ENCODE results near the gene FSIP1. TPM values are rescaled to one million over a fixed set of nuclear protein-coding genes. Genes with fewer than 3 reads are reported as not detected.

The FSIP1 gene
- total RNA-seq, 5 donors from 2014 or later (not counting 1 experiment from before 2014, with no cell fraction given), result 0.30 to 1.0 (median 0.43) TPM

DNA sequence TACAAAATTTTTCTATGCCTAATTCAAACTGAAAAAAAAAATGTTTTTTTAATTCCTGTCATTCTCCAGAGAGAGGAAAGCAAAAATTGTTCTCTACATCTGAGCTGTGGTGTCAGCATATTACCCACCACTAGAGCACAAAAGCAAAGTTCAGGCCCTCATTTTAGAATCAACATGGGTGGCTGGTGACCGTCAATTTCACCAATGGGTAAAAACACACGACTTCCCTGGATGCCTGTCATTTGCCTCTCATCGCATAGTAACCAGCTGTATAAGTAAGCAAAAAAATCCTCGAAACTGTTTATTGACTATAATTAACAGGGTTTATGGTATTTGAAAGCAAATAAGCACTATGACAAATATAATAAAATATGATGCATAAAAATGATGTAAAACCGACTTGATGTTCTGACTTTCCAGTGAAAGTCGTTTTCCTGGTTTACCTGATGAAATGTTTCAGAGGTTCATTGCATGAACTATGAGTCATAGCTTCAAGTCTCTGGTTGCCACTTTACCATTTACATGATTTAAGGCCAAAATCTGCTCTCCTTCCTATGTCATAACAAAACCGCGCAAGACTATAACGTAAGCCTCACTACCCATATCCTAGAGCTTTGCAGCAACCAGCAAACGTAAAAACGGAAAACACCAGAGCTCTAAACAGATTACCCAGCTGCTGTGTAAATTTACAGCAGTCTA, 141.3 kb downstream of the FSIP1 start:
- peaks cover 0 to 1% of the 10 kb centered on the region in 2 donors for H3K27me3 Mint-ChIP-seq
- no peaks in the 10 kb centered on the region for H3K36me3 ChIP-seq (ENCODE audit: control insufficient read depth in 2 of 2, extremely low read depth in 1 of 2, insufficient read depth in 1 of 2, low read length in 1 of 2)
- peak overlapping the region; percentile 22 for H3K27ac ChIP-seq (ENCODE audit: low read length)
- ATAC-seq (replicated peaks in 1 of 4) (peak in 3 of 4 experiments; percentile 47 to 89 (median 54)), DNase-seq (peak in 5 of 35 experiments; percentile 6 to 59 (median 20))
- H3K36me3 Mint-ChIP-seq, result no peaks in the 10 kb centered on the region
- H3K27me3 ChIP-seq (replicated peaks in 1 of 2; ENCODE audit: control insufficient read depth in 2 of 2, extremely low read depth in 1 of 2, insufficient read depth in 2 of 2, low read length in 1 of 2), result no peaks in the 10 kb centered on the region
- H3K4me3 ChIP-seq (ENCODE audit: control insufficient read depth in 1 of 2, extremely low read depth in 1 of 2, low read length in 1 of 2), result no peak overlapping the region
- H3K4me3 Mint-ChIP-seq, result peak overlapping the region in 1 of 3 donors; percentile 32
- H3K4me1 Mint-ChIP-seq, result peaks cover 0 to 45% (median 0%) of the 10 kb centered on the region in 3 donors
- no peaks in the 10 kb centered on the region for H3K9me3 ChIP-seq
- H3K4me1 ChIP-seq (ENCODE audit: control insufficient read depth in 1 of 2, extremely low read depth in 1 of 2, insufficient read depth in 2 of 2, low read length in 2 of 2), result peaks cover 0 to 3% of the 10 kb centered on the region in 2 experiments
- no CpG with 5 or more reads among the region's 11 CpGs for WGBS (ENCODE audit: insufficient coverage)
- H3K27ac Mint-ChIP-seq, result peak overlapping the region in 1 of 2 donors; percentile 75
- H3K9me3 Mint-ChIP-seq, result no peaks in the 10 kb centered on the region
- ChIA-PET POLR2A (interaction anchor here in 1 of 2 donors (1.1 to 1.7 kb wide), 3 partner anchors 12 to 18 kb away, joined by 3 to 10 read pairs (median 3); no protein-coding TSS in a partner anchor), CTCF (interaction anchor here in 1 of 2 donors (0.6 to 2.5 kb wide), 8 partner anchors 12 to 942 kb away, joined by 3 to 14 read pairs (median 3); no protein-coding TSS in a partner anchor)

DNA sequence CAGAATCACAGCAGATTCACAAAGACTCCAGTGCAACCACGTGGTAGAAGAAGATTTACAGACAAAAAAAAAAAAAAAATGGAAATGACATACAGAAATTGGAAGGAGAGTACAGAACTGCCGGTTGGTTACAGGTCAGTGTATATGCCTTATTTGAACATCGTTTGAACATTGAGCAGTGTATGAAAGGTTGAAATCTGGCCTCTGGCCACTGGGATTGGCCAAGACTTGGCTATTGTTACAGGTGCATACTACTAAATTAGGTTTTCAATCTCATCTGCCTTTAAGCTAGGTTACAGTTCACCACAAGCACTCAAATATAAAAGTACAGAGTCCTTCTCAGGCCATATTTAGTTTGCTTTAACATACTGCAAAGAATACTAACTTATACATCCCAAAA, 142.0 kb downstream of the FSIP1 start:
- H3K36me3 Mint-ChIP-seq, result no peaks in the 10 kb centered on the region
- ChIA-PET CTCF (interaction anchor here in 1 of 2 donors (0.6 to 2.5 kb wide), 3 partner anchors 17 to 669 kb away, joined by 3 to 14 read pairs (median 3); no protein-coding TSS in a partner anchor), POLR2A (interaction anchor here in 1 of 2 donors (1.7 kb wide), 1 partner anchor 18 kb away, joined by 10 read pairs; no protein-coding TSS in a partner anchor)
- no peaks in the 10 kb centered on the region for H3K9me3 ChIP-seq
- no peak overlapping the region for H3K4me3 ChIP-seq (ENCODE audit: control insufficient read depth in 1 of 2, extremely low read depth in 1 of 2, low read length in 1 of 2)
- DNase-seq (no peak), ATAC-seq (replicated peaks in 1 of 4) (no peak)
- H3K9me3 Mint-ChIP-seq, result no peaks in the 10 kb centered on the region
- H3K36me3 ChIP-seq (ENCODE audit: control insufficient read depth in 2 of 2, extremely low read depth in 1 of 2, insufficient read depth in 1 of 2, low read length in 1 of 2), result no peaks in the 10 kb centered on the region
- peak overlapping the region in 1 of 2 donors; percentile 75 for H3K27ac Mint-ChIP-seq
- peaks cover 0 to 1% of the 10 kb centered on the region in 2 donors for H3K27me3 Mint-ChIP-seq
- peaks cover 0 to 45% (median 0%) of the 10 kb centered on the region in 3 donors for H3K4me1 Mint-ChIP-seq
- no peak overlapping the region for H3K4me3 Mint-ChIP-seq
- H3K27me3 ChIP-seq (replicated peaks in 1 of 2; ENCODE audit: control insufficient read depth in 2 of 2, extremely low read depth in 1 of 2, insufficient read depth in 2 of 2, low read length in 1 of 2), result no peaks in the 10 kb centered on the region
- 90% methylated on average over 3 of the region's 3 CpGs for WGBS (ENCODE audit: insufficient coverage)
- H3K27ac ChIP-seq (ENCODE audit: low read length), result no peak overlapping the region
- peaks cover 0 to 3% of the 10 kb centered on the region in 2 experiments for H3K4me1 ChIP-seq (ENCODE audit: control insufficient read depth in 1 of 2, extremely low read depth in 1 of 2, insufficient read depth in 2 of 2, low read length in 2 of 2)

DNA sequence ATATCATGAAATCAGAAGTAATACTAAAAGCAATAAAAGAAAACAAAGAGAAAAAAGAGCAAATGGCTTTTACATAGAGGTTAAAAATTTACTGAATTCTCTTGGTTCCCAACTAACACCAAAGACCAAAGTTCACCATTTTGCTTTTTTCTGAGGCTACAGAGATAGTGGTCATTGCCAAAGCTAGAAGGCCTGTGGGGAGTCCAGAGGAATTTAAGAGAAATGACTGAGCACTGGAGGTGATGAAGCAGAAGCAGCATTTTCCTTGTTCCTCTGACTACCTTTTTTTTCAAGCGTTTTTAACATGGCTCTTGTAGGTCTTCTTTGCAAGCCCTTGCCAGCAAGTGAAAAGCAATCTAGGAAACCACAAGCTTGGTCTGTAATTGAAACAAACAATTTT, 143.6 kb downstream of the FSIP1 start:
- Mint-ChIP-seq H3K4me1 (peaks cover 0 to 41% (median 0%) of the 10 kb centered on the region in 3 donors), H3K9me3 (no peaks in the 10 kb centered on the region), H3K27ac (no peak overlapping the region), H3K4me3 (no peak overlapping the region), H3K27me3 (peaks cover 0 to 1% of the 10 kb centered on the region in 2 donors), H3K36me3 (no peaks in the 10 kb centered on the region)
- ATAC-seq (replicated peaks in 1 of 4) (no peak), DNase-seq (no peak)
- H3K4me3 ChIP-seq (ENCODE audit: control insufficient read depth in 1 of 2, extremely low read depth in 1 of 2, low read length in 1 of 2), result no peak overlapping the region
- no peak overlapping the region for H3K27ac ChIP-seq (ENCODE audit: low read length)
- H3K9me3 ChIP-seq, result no peaks in the 10 kb centered on the region
- H3K36me3 ChIP-seq (ENCODE audit: control insufficient read depth in 2 of 2, extremely low read depth in 1 of 2, insufficient read depth in 1 of 2, low read length in 1 of 2), result no peaks in the 10 kb centered on the region
- CTCF ChIA-PET, result no interaction called here
- WGBS (ENCODE audit: insufficient coverage), result 64% methylated on average over 1 of the region's 1 CpG
- POLR2A ChIA-PET, result no interaction called here
- no peaks in the 10 kb centered on the region for H3K27me3 ChIP-seq (replicated peaks in 1 of 2; ENCODE audit: control insufficient read depth in 2 of 2, extremely low read depth in 1 of 2, insufficient read depth in 2 of 2, low read length in 1 of 2)
- peaks cover 0 to 3% of the 10 kb centered on the region in 2 experiments for H3K4me1 ChIP-seq (ENCODE audit: control insufficient read depth in 1 of 2, extremely low read depth in 1 of 2, insufficient read depth in 2 of 2, low read length in 2 of 2)

DNA sequence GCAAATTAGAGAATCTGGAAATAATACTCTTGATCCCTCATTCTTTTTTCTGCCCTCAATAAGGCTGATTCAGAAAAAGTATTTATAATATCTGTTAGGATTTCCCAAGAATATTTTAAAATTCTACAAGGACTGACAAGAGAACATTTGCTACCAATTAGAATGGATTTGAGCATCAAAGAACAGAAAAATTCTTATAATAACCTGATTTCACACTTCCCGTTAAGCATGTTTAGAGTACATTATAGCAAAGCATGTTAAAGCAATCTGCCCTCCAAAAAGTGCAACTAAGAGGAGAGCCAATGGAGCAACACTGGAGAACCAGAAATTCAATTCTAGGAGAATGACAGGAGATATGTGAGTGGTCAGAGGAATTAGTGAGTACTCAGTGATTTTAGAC, 144.6 kb downstream of the FSIP1 start:
- no peaks in the 10 kb centered on the region for H3K36me3 Mint-ChIP-seq
- H3K27ac Mint-ChIP-seq, result no peak overlapping the region
- Histone ChIP-seq H3K4me3 (ENCODE audit: control insufficient read depth in 1 of 2, extremely low read depth in 1 of 2, low read length in 1 of 2) (no peak overlapping the region), H3K36me3 (ENCODE audit: control insufficient read depth in 2 of 2, extremely low read depth in 1 of 2, insufficient read depth in 1 of 2, low read length in 1 of 2) (no peaks in the 10 kb centered on the region), H3K27me3 (replicated peaks in 1 of 2; ENCODE audit: control insufficient read depth in 2 of 2, extremely low read depth in 1 of 2, insufficient read depth in 2 of 2, low read length in 1 of 2) (no peaks in the 10 kb centered on the region), H3K4me1 (ENCODE audit: control insufficient read depth in 1 of 2, extremely low read depth in 1 of 2, insufficient read depth in 2 of 2, low read length in 2 of 2) (peaks cover 0 to 3% of the 10 kb centered on the region in 2 experiments), H3K9me3 (no peaks in the 10 kb centered on the region), H3K27ac (ENCODE audit: low read length) (no peak overlapping the region)
- CTCF ChIA-PET, result no interaction called here
- H3K9me3 Mint-ChIP-seq, result no peaks in the 10 kb centered on the region
- peaks cover 0 to 33% (median 0%) of the 10 kb centered on the region in 3 donors for H3K4me1 Mint-ChIP-seq
- DNase-seq (no peak), ATAC-seq (replicated peaks in 1 of 4) (no peak)
- H3K27me3 Mint-ChIP-seq, result peaks cover 0 to 1% of the 10 kb centered on the region in 2 donors
- POLR2A ChIA-PET, result no interaction called here
- no CpG with 5 or more reads among the region's 1 CpG for WGBS (ENCODE audit: insufficient coverage)
- no peak overlapping the region for H3K4me3 Mint-ChIP-seq

DNA sequence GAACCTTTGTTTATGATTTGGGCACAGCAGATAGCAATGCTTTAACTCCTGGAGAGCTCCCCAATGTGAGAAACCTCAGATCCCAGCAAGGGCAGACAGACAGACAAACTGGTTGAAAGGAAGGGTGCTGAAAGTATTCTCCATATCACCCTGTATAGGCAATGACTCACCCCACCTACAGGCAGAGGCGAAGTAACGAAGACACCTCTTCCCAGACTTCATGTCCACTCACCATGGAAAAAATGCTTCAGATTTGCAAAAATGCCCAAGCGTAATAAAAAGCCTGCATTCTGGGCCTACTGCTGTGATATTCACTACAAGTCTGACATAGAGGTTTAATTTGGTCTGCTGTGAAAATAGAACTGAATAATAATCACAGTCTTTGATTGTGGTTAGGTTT, 151.3 kb downstream of the FSIP1 start:
- H3K4me1 ChIP-seq (ENCODE audit: control insufficient read depth in 1 of 2, extremely low read depth in 1 of 2, insufficient read depth in 2 of 2, low read length in 2 of 2), result peaks cover 0 to 50% of the 10 kb centered on the region in 2 experiments
- no peaks in the 10 kb centered on the region for H3K36me3 ChIP-seq (ENCODE audit: control insufficient read depth in 2 of 2, extremely low read depth in 1 of 2, insufficient read depth in 1 of 2, low read length in 1 of 2)
- peak overlapping the region; percentile 39 to 87 for H3K27ac Mint-ChIP-seq
- H3K4me3 ChIP-seq (ENCODE audit: control insufficient read depth in 1 of 2, extremely low read depth in 1 of 2, low read length in 1 of 2), result no peak overlapping the region
- WGBS (ENCODE audit: insufficient coverage), result no CpG with 5 or more reads among the region's 3 CpGs
- DNase-seq (no peak), ATAC-seq (replicated peaks in 1 of 4) (no peak)
- no peaks in the 10 kb centered on the region for H3K36me3 Mint-ChIP-seq
- CTCF ChIA-PET, result no interaction called here
- H3K27ac ChIP-seq (ENCODE audit: low read length), result peak overlapping the region; percentile 90
- H3K27me3 Mint-ChIP-seq, result no peaks in the 10 kb centered on the region
- peaks cover 31 to 49% (median 46%) of the 10 kb centered on the region in 3 donors for H3K4me1 Mint-ChIP-seq
- no peaks in the 10 kb centered on the region for H3K9me3 Mint-ChIP-seq
- no peak overlapping the region for H3K4me3 Mint-ChIP-seq
- POLR2A ChIA-PET, result no interaction called here
- H3K27me3 ChIP-seq (replicated peaks in 1 of 2; ENCODE audit: control insufficient read depth in 2 of 2, extremely low read depth in 1 of 2, insufficient read depth in 2 of 2, low read length in 1 of 2), result no peaks in the 10 kb centered on the region
- H3K9me3 ChIP-seq, result no peaks in the 10 kb centered on the region

DNA sequence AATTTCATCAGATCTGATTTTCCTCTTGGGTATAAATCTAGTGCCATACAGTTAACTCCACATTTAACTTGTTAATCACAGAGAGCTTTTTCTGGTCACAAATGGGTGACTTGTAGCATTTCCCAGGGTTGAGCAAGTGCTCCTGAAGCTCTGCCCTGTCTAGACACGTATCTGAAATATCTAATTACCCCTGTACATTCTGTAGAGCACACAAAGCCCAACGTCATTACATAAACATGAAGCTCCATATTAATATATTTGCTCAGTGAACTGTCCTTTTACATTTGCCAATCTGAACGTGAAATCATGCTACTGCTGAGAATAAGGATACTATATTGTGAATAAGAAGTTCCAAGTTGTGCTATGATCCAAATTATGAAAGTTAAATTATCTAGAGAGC, 152.7 kb downstream of the FSIP1 start:
- peaks cover 0 to 64% of the 10 kb centered on the region in 2 experiments for H3K4me1 ChIP-seq (ENCODE audit: control insufficient read depth in 1 of 2, extremely low read depth in 1 of 2, insufficient read depth in 2 of 2, low read length in 2 of 2)
- ATAC-seq (replicated peaks in 1 of 4) (no peak), DNase-seq (no peak)
- Mint-ChIP-seq H3K27ac (peak overlapping the region; percentile 92 to 98), H3K4me1 (peaks cover 35 to 64% (median 61%) of the 10 kb centered on the region in 3 donors), H3K36me3 (peaks cover 6% of the 10 kb centered on the region), H3K27me3 (no peaks in the 10 kb centered on the region), H3K4me3 (peak overlapping the region in 1 of 3 donors; percentile 13), H3K9me3 (no peaks in the 10 kb centered on the region)
- no CpG with 5 or more reads among the region's 3 CpGs for WGBS (ENCODE audit: insufficient coverage)
- H3K36me3 ChIP-seq (ENCODE audit: control insufficient read depth in 2 of 2, extremely low read depth in 1 of 2, insufficient read depth in 1 of 2, low read length in 1 of 2), result no peaks in the 10 kb centered on the region
- ChIA-PET CTCF (interaction anchor here in 1 of 2 donors (0.6 to 3.1 kb wide), 5 partner anchors 12 to 145 kb away, joined by 3 to 12 read pairs (median 4); no protein-coding TSS in a partner anchor), POLR2A (interaction anchor here (0.5 to 1.2 kb wide), 2 partner anchors 12 to 495 kb away, joined by 3 read pairs; no protein-coding TSS in a partner anchor)
- H3K4me3 ChIP-seq (ENCODE audit: control insufficient read depth in 1 of 2, extremely low read depth in 1 of 2, low read length in 1 of 2), result no peak overlapping the region
- peak overlapping the region; percentile 90 for H3K27ac ChIP-seq (ENCODE audit: low read length)
- no peaks in the 10 kb centered on the region for H3K9me3 ChIP-seq
- no peaks in the 10 kb centered on the region for H3K27me3 ChIP-seq (replicated peaks in 1 of 2; ENCODE audit: control insufficient read depth in 2 of 2, extremely low read depth in 1 of 2, insufficient read depth in 2 of 2, low read length in 1 of 2)

All from T-cell (primary cell).